Activated naive CD8-positive, alpha-beta T cell treated with anti-CD3 and anti-CD28 coated beads, Interleukin-2, amount 50 U/mL, for 16 hours (primary cell): ENCODE results near the gene SYTL2.
"Not testable (repeated sequence)": the region's sequence is repeated elsewhere in the genome, so short reads cannot be mapped to it uniquely, and the experiment has no call there.

Experiments
- DNase-seq: peaks from one replicate; pipeline ENCODE4 v3.0.0-alpha.2; 2020; ENCODE audit warnings: low read depth, low spot score

Gene SYTL2

GRCh38 chr11:85685820-85686459 lies 125.0 kb downstream of the SYTL2 start, which contains the start of gene CCDC89:
TSS of gene CCDC89 (minus strand) at chr11:85686195. CDS start at chr11:85686130, 65 bp downstream.
- no peak for DNase-seq

- DNase-seq, result no peak
Observed at GRCh38 chr11:85685125-85685819, 125.7 kb downstream of the SYTL2 start.

GRCh38 chr11:85682330-85683305 lies 128.3 kb downstream of the SYTL2 start:
- peak; percentile 34 for DNase-seq

GRCh38 chr11:85680897-85681296 lies 130.0 kb downstream of the SYTL2 start:
- DNase-seq, result no peak

- no peak for DNase-seq
Observed at GRCh38 chr11:85679576-85679975, 131.4 kb downstream of the SYTL2 start.

- DNase-seq, result no peak
Observed at GRCh38 chr11:85673393-85673792, 137.5 kb downstream of the SYTL2 start.

- no peak for DNase-seq
Observed at GRCh38 chr11:85672105-85672902, 138.6 kb downstream of the SYTL2 start.

- DNase-seq, result not testable (repeated sequence)
Observed at GRCh38 chr11:85670949-85671663, 139.8 kb downstream of the SYTL2 start.

GRCh38 chr11:85668157-85668556 lies 142.8 kb downstream of the SYTL2 start:
- DNase-seq, result no peak

- no peak for DNase-seq
Observed at GRCh38 chr11:85666687-85667086, 144.3 kb downstream of the SYTL2 start.

- DNase-seq, result no peak
Observed at GRCh38 chr11:85665733-85666132, 145.2 kb downstream of the SYTL2 start.

GRCh38 chr11:85664615-85665481 lies 146.1 kb downstream of the SYTL2 start, which contains the start of gene CREBZF:
TSS of gene CREBZF (minus strand) at chr11:85665129. CDS start at chr11:85664875, 254 bp downstream.
- peak; percentile 90 for DNase-seq

GRCh38 chr11:85663753-85664614 lies 147.0 kb downstream of the SYTL2 start:
- DNase-seq, result peak; percentile 78

- no peak for DNase-seq
Observed at GRCh38 chr11:85663080-85663752, 147.7 kb downstream of the SYTL2 start.

- no peak for DNase-seq
Observed at GRCh38 chr11:85661972-85662664, 148.8 kb downstream of the SYTL2 start.

GRCh38 chr11:85658180-85658579 lies 152.8 kb downstream of the SYTL2 start:
- no peak for DNase-seq

- DNase-seq, result no peak
Observed at GRCh38 chr11:85656777-85657176, 154.2 kb downstream of the SYTL2 start.
